Endodermal cell (in vitro differentiated cells): Measurements from ENCODE around the gene AXIN2. TPM values are rescaled to one million over a fixed set of nuclear protein-coding genes. Genes with fewer than 3 reads are reported as not detected.

Source experiments
- DNase-seq: peaks from one replicate; pipeline ENCODE4 v3.0.0-alpha.2; 2017
- H3K27ac ChIP-seq: 2 replicates; pipeline ENCODE4 v1.5.1; 2013; ENCODE audit warnings: mild to moderate bottlenecking, low read depth, low read length, moderate library complexity
- H3K27me3 ChIP-seq: 2 replicates; pipeline ENCODE4 v1.6.1; 2013; ENCODE audit warnings: mild to moderate bottlenecking, low read length, moderate library complexity; ENCODE audit not compliant: insufficient read depth, control insufficient read depth, poor library complexity, severe bottlenecking
- H3K36me3 ChIP-seq: 2 replicates; pipeline ENCODE4 v1.7.0; 2013; ENCODE audit warnings: mild to moderate bottlenecking, low read length, moderate library complexity; ENCODE audit not compliant: control insufficient read depth, insufficient read depth
- H3K4me1 ChIP-seq: one replicate; pipeline ENCODE4 v1.7.0; 2013; ENCODE audit warnings: low read length; ENCODE audit not compliant: control insufficient read depth, insufficient read depth
- H3K4me3 ChIP-seq: 2 replicates; pipeline ENCODE4 v1.5.1; 2013; ENCODE audit warnings: mild to moderate bottlenecking, low read length, moderate library complexity
- H3K9ac ChIP-seq: 2 replicates; pipeline ENCODE4 v1.6.1; 2013; ENCODE audit warnings: mild to moderate bottlenecking, low read length, moderate library complexity; ENCODE audit not compliant: poor library complexity, severe bottlenecking; ENCODE audit errors: extremely low read depth
- H3K9me3 ChIP-seq: 2 replicates; pipeline ENCODE4 v1.6.1; 2013; ENCODE audit warnings: mild to moderate bottlenecking, low read length, moderate library complexity; ENCODE audit not compliant: control insufficient read depth
- H3K27ac Mint-ChIP-seq: 2 replicates; pipeline ENCODE4 v1.8.0; 2020; ENCODE audit warnings: mixed read lengths
- H3K27me3 Mint-ChIP-seq: 2 replicates; pipeline ENCODE4 v1.8.0; 2021; ENCODE audit warnings: mild to moderate bottlenecking, mixed read lengths; ENCODE audit not compliant: insufficient read depth
- H3K36me3 Mint-ChIP-seq: 2 replicates; pipeline ENCODE4 v1.8.0; 2020; ENCODE audit warnings: low read depth, mixed read lengths
- H3K4me1 Mint-ChIP-seq: 2 replicates; pipeline ENCODE4 v1.8.0; 2020; ENCODE audit warnings: mixed read lengths
- H3K4me3 Mint-ChIP-seq: 2 replicates; pipeline ENCODE4 v1.8.0; 2020; ENCODE audit warnings: mild to moderate bottlenecking, moderate library complexity, mixed read lengths
- H3K9me3 Mint-ChIP-seq: 2 replicates; pipeline ENCODE4 v1.8.0; 2020; ENCODE audit warnings: mild to moderate bottlenecking, mixed read lengths
- WGBS, 2 experiments: methylation state at CpG; one replicate each; pipeline versions ENCODE4 v1.1.5 to v1.1.7; 2013; ENCODE audit warnings: missing lambda C conversion rate in 2 of 2, mixed read lengths in 1 of 2; ENCODE audit not compliant: insufficient coverage in 1 of 2, insufficient read length in 1 of 2; 5-methylcytosine and 5-hydroxymethylcytosine counted together
- total RNA-seq, 2 donors: library from RNA; stranded (reverse); fragmentation: NEBNext Ultra II Directional in 1 of 2; extraction: Animal tissue kit (Norgen Biotek cat#: 25700) in 1 of 2; gene quantifications; 2 replicates in 1 of 2; 3 replicates in 1 of 2; pipeline ENCODE4 v1.2.1, GENCODE V29; 2021
- TF ChIP-seq, protein P1 (sequence below): fragments of 200-600 bp; sonication (generic); conservative IDR thresholded peaks from 2 replicates; pipeline ENCODE4 v1.5.0; 2021; ENCODE audit warnings: antibody characterized with exemption, mild to moderate bottlenecking

The AXIN2 gene
- total RNA-seq, 2 donors from 2014 or later, result 40.1 to 53.2 TPM

DNA sequence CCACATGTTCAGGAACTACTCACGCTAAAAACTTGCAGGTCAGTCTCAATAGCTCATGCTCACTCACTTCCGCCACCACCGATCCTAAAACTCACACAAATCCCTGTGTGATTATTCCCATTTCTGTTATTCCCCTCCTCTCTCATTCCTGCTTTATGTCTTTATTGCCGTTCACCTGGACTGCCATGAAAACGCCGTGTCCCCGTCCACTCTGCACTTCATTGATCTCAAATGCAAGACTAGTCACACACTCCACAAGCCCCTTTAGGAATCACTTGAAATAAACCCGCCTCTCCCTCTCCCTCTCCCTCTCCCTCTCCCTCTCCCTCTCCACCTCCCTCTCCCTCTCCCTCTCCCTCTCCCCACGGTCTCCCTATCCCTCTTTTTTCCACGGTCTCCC lies 78.0 kb downstream of the AXIN2 start:
- H3K9ac ChIP-seq, result no peak overlapping the region
- no peaks in the 10 kb centered on the region for H3K27me3 ChIP-seq
- TF ChIP-seq, protein P1, sequence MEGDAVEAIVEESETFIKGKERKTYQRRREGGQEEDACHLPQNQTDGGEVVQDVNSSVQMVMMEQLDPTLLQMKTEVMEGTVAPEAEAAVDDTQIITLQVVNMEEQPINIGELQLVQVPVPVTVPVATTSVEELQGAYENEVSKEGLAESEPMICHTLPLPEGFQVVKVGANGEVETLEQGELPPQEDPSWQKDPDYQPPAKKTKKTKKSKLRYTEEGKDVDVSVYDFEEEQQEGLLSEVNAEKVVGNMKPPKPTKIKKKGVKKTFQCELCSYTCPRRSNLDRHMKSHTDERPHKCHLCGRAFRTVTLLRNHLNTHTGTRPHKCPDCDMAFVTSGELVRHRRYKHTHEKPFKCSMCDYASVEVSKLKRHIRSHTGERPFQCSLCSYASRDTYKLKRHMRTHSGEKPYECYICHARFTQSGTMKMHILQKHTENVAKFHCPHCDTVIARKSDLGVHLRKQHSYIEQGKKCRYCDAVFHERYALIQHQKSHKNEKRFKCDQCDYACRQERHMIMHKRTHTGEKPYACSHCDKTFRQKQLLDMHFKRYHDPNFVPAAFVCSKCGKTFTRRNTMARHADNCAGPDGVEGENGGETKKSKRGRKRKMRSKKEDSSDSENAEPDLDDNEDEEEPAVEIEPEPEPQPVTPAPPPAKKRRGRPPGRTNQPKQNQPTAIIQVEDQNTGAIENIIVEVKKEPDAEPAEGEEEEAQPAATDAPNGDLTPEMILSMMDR, result no peak
- Mint-ChIP-seq H3K27ac (no peak overlapping the region), H3K9me3 (peaks cover 26% of the 10 kb centered on the region), H3K4me1 (peaks cover 8% of the 10 kb centered on the region), H3K4me3 (no peak overlapping the region), H3K27me3 (peaks cover 4% of the 10 kb centered on the region), H3K36me3 (no peaks in the 10 kb centered on the region)
- H3K9me3 ChIP-seq, result no peaks in the 10 kb centered on the region
- 89 to 98% methylated on average over 4 to 9 of the region's 10 CpGs for WGBS, 2 experiments
- no peaks in the 10 kb centered on the region for H3K4me1 ChIP-seq
- no peaks in the 10 kb centered on the region for H3K36me3 ChIP-seq
- no peak overlapping the region for H3K4me3 ChIP-seq
- H3K27ac ChIP-seq, result no peak overlapping the region
- DNase-seq, result no peak

DNA sequence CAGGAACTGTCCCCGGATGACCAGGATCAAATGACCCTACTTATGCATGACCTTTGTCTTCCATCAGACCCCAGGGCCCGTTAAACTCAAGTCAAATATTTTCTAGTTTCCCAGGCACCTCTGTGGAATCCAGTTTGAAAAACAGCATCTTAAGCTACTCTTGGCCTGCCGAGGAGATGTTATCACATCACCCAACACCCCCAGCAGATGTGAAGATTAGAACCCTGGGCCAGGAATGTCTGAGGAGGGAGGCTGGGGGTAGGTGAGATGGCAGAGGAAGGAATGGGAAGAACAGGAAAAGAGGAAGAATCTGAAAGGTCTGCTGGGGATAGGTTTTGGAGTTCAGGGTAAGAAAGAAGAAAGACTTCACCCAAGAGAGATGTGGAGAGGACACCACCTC lies 79.2 kb downstream of the AXIN2 start:
- Mint-ChIP-seq H3K27ac (no peak overlapping the region), H3K4me3 (no peak overlapping the region), H3K4me1 (peaks cover 8% of the 10 kb centered on the region), H3K9me3 (peaks cover 24% of the 10 kb centered on the region), H3K27me3 (peaks cover 4% of the 10 kb centered on the region), H3K36me3 (no peaks in the 10 kb centered on the region)
- Histone ChIP-seq H3K4me3 (no peak overlapping the region), H3K27ac (no peak overlapping the region), H3K9ac (no peak overlapping the region), H3K27me3 (no peaks in the 10 kb centered on the region), H3K9me3 (no peaks in the 10 kb centered on the region), H3K36me3 (no peaks in the 10 kb centered on the region), H3K4me1 (no peaks in the 10 kb centered on the region)
- WGBS, 2 experiments, result 85 to 90% methylated on average over 2 to 3 of the region's 3 CpGs
- no peak for DNase-seq
- TF ChIP-seq, protein P1, result no peak

DNA sequence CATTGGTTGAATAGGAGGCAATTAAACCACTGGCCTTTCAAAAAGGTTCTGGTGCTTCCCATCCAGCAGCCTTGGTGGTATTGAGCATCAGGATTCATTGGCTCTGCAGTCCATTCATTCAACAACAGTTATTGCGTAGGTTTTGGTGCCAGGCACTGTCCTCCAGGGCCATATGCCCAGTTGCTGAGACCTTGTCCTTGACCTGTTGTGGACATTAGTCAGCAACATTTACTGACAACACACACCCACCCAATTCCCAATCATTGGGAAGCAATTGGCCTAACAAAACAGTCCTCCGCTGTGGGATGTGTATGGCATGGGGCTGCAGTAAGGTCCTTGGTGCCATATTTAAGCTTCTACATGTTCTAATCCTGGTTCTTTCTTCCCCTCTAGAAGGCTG lies 82.2 kb downstream of the AXIN2 start:
- Histone ChIP-seq H3K9ac (no peak overlapping the region), H3K4me1 (peaks cover 1% of the 10 kb centered on the region), H3K27ac (no peak overlapping the region), H3K4me3 (no peak overlapping the region), H3K27me3 (no peaks in the 10 kb centered on the region), H3K9me3 (no peaks in the 10 kb centered on the region), H3K36me3 (no peaks in the 10 kb centered on the region)
- TF ChIP-seq, protein P1, result no peak
- 86 to 94% methylated on average over 1 to 2 of the region's 2 CpGs for WGBS, 2 experiments
- Mint-ChIP-seq H3K27ac (no peak overlapping the region), H3K27me3 (peaks cover 3% of the 10 kb centered on the region), H3K9me3 (peaks cover 18% of the 10 kb centered on the region), H3K4me1 (peaks cover 4% of the 10 kb centered on the region), H3K36me3 (no peaks in the 10 kb centered on the region), H3K4me3 (no peak overlapping the region)
- DNase-seq, result no peak
